GM12891 (cell line): ENCODE data around the gene SCN7A.

Source experiments
- PAX5 ChIP-seq: IDR thresholded peaks from 2 replicates; pipeline ENCODE4 v1.6.1; 2011; ENCODE audit warnings: low read length, moderate library complexity, mild to moderate bottlenecking; ENCODE audit not compliant: insufficient read depth, severe bottlenecking
- POLR2A ChIP-seq: IDR thresholded peaks from 2 replicates; pipeline ENCODE4 v1.6.1; 2011; ENCODE audit warnings: low read depth, low read length, control low read depth
- POLR2AphosphoS5 ChIP-seq: IDR thresholded peaks from 2 replicates; pipeline ENCODE4 v1.6.1; 2011; ENCODE audit warnings: low read depth, low read length, control low read depth
- POU2F2 ChIP-seq: IDR thresholded peaks from 2 replicates; pipeline ENCODE4 v1.6.1; 2011; ENCODE audit warnings: low read depth, mild to moderate bottlenecking, control low read depth, low read length, moderate library complexity
- SPI1 ChIP-seq: IDR thresholded peaks from 2 replicates; pipeline ENCODE4 v1.6.1; 2011; ENCODE audit warnings: low read depth, low read length, control low read depth
- TAF1 ChIP-seq: IDR thresholded peaks from 2 replicates; pipeline ENCODE4 v1.6.1; 2011; ENCODE audit warnings: low read depth, low read length, control low read depth

GRCh38 chr2:166364476-166365161 is 129.4 kb downstream of the SCN7A start:
- TF ChIP-seq POLR2AphosphoS5: no peak
- no peak for TF ChIP-seq POLR2A
- no peak for TF ChIP-seq TAF1
- no peak for TF ChIP-seq SPI1
- TF ChIP-seq PAX5: no peak
- no peak for TF ChIP-seq POU2F2
